Measurements from ENCODE around the gene HACL1.

Gene HACL1

DNA sequence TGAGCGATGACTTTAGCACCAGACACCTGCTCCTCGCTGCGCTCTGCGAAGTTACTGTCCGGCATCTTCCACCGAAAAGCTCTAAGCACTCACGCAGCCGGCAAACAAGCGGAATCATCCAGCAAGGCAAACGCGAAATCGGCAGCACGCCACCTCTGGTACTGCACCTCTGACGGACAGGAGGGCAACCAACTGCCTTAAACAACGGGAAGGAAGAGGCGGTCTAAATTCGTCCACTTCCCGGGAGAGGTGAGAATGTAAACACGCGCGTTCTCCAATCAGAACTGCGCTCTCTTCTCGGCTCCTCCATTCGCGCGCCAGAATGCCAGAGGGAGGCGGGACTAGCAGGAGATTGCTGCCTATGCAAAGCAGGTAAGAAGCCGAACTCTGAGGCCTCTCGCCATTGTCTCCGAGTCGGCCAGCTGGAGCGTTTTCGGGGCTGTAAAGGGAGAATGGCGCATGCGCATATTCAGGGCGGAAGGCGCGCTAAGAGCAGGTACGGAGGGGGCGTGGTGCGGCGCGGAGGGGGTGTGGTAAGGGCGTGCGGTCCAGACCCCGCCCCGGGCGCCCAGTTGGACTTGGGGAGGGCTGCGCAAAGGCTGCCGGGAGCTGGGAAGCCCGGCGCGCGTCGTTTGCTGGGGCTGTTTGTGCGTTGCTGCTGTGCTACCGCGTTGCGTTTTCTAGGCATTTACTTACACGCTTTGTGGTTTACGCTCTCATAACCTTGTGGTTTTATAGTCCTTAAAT, at the start of gene HACL1, which contains the start of gene BTD:
Gene HACL1, minus strand, starts transcription at position 171 of the 747 bp plus-strand sequence. Its CDS starts 106 bp downstream, at position 65.
Gene BTD, plus strand, starts transcription at position 347 of the 747 bp plus-strand sequence. CDS start 33,695 bp downstream, outside the sequence.
- ATAC-seq = peak; percentile 96
- peak; percentile 99 for DNase-seq

DNA sequence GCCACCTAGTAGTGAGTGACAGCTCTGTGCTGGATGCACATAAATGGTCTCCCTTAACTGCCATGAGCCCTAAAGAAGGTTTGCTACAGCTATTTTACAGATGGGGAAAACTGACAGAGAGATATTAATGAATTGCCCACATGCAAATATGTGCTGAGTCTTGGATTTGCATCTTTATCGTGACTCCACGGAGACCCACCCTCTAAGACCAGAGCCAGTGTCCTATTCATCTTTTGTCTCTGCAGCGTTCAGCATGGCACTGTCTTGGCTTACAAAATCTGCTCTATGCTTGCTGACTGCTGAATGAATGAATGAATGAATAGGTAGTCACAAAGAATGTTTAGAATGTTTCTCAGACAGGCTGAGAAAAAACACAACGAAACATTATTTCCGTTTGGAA, 48.5 kb upstream of the HACL1 start:
- ATAC-seq (no peak), DNase-seq (no peak)

DNA sequence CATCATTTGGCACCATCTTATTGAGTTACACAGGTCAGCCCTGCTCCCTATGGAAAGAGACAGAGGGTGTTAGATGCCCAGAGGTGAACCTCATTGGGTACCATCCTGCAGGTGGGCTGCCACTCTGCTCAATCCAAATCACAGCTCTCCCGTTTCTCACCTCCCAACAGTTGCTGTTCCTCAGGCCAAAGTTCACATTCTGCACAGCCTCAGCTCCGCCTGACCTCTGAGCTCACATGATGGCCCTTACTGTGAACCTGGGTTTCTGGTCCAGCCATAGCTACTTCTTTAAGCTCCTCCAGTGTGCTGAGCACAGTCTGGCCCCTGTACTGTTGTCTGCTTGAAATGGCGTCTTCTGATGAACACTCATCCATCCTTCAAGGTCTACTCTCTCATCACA, 48.0 kb upstream of the HACL1 start:
- ATAC-seq = no peak
- no peak for DNase-seq

DNA sequence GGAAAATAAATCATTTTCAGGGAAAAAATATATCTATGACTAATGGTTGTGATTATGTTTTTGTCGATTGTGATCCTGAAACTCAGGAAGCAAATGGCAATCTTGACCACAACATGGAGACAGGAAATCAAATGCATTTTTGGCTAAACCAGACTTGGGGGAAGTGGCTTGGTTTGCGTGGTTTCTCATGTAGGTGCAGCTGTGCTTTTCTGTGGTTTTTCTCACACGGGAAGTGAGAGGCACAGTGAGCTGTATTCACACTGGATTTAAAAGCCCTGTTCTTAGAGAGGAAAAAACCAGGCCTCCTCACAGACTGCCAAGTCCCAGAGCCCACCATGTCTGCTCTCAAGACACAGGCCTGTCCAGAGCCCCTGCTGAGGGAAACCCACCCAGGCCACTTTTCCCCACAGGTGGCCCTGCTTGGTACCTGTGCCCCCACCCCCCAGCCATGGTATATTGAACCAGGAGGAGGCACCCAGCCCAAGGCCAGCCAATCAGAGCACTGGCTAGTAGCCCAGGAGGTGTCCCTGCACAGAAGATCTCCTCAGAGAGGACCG, 46.3 kb upstream of the HACL1 start:
- DNase-seq (peak; percentile 68), ATAC-seq (peak; percentile 93)

DNA sequence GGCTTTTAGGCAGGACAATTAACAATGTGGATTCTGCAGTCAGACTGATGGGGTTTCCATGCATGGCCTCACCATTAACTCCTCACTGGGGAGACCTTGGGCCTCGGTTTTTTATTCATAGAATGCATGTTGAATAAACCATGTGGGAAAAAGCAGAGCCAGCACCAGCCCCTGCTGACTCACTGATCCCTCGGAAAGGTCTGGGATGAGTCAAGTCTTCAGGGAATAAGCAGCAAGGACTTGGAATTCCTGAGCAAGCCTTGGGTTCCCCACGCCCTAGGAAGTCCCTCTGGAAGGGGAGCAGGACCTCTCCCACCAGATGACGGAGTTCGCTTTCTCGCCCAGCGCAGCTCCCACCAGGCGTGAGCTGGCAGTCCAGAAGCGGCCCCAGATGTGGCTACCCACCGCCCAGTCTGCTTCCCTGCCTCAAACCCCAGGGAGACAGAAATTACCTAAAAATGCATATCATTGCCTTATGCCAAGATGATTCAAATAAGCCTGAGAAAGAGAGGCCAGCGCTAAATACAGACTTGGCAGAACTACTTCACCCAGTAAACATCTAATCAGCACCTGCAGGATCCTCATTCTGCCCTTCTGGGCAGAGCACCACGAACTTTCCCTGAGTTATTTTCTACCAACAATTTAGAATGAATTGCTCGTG, 45.6 kb upstream of the HACL1 start:
- peak; percentile 37 for ATAC-seq

DNA sequence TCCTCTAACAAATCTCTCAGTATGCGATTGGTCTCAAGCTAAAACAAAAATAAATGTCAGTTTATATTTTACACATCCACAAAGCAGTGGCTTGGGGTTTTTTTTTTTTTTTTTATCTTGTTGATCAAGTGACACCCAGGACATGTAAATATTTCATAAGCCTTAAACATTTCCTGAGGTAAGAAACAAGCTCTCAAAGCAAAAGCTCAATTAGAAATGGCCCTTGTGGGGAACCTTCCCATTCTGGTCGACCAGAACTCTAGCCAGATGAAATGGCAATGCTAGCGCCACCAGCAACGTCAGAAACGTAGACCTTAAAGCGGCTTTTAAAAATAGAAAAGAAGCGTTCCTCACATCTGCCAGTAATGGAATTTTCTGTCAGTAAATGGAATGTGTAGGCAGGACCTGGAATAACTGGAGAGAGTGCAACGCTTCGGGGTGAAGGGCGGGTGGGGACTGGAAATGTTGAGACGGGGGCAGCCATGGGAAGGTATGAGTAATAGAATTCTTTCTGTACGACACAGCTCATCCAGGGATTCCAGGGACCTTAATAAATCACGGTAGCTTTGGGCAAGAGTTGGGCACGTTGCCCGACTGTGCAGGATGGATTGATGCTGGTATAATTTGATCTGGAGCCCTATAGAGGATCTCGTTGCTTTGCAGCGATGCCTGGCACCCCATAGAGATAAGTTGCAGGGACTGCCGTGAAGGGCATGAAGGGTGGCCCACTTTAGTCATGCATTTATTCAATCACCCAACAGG, 44.6 kb upstream of the HACL1 start:
- DNase-seq (no peak), ATAC-seq (no peak)

More for the DNA sequence above, 45.6 kb upstream of the HACL1 start:
- no peak for DNase-seq

DNA sequence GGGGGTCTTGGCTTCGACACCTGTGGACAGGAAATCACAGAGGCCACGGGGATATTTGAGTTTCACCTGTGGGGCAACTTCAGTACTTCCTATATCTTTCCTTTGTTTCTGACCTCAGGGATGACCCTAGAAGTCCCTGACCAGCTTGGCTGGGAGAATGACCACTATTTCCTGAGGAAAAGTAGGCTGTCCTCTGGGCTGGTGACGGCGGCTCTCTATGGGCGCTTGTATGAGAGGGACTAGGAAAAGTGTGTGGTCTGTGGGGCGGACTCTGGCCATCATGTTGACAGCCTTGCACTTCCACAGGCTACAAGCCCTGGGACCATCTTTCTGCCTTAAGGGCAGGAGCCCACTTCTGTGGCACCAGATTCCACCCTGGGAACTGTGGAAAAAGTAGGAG, 43.9 kb upstream of the HACL1 start:
- DNase-seq (no peak), ATAC-seq (no peak)

DNA sequence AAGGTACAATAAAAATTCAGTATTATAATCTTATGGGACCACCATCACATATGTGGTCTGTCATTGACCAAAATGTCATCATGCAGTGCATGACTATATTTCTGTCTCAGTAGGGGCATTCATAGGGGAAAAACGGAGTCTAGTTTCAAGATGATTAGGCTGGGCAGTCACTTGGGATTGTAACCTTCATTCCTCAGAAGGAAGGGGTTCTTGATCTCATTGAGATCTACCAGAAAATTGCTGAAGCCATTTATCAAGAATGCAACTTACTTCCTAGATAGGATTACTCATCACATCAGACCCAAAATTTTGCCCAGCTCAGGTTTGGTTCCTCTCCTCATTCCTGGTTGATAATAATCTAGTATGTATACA, 37.5 kb upstream of the HACL1 start:
- DNase-seq = no peak
- peak; percentile 37 for ATAC-seq

DNA sequence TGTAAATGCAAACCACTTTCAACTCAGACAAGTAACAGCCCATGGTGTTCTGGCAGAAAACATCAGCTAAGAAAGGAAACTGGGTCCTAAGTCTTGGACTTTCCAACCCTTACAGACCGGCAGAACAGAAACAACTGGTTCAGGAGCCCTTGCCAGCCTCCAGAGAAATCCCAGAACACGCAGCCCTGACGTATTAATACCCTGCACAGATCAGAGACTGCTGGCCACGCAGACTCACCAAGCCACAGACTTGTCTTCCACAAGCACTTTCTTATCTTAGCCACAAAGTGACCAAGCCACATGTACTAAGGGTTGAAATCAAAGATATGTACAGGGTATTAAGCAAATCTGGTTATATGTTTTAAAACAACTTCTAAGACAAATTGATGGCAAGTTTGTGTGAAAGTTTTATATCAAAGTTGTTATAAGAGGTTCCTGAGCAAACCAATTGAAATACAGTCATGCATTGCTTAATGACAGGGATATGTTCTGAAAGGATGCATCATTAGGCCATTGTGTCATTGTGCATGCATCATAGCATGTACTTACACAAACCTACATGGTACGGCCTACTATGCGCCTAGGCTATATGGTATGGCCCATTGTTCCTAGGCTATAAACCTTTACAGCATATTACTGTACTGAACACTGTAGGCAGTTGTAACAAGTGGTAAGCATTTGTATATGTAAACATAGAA, 37.0 kb upstream of the HACL1 start:
- DNase-seq (no peak), ATAC-seq (peak; percentile 8)

DNA sequence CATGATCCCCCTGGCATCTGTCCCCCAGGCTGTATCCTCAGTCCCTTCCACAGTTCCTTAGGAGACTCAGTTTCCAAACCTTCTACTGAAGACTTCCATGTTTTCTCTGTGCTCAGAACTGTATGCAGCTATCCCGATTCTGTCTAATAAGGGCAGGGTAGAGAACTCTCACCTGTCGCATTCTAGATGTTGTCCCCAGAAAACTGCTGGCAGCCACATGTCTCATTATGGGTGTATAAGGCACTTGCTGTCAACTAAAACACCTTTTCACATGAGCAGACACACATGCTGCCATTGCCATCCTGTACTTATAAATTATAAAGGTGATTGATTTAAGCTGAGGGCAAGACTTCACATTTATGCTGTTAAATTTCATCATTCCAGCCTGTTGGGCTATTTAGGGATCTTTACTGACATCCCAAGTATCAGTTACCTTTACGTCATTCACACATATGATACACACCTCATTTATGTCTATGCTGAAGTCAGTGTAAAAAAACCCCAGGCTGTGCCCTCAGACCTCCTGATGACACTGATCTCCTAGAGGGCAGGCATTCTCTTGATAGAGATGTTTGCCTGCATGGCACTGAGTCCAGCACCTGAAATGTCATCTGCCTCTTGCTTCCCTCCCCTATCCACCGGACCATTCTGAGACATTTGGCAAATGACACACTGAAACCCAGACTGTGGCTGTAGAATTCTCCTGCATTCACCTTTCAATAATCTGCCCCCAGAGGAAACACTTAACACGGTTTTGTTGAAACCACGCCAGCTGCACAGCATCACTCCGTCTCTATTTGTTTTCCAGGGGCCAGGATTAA, 36.0 kb upstream of the HACL1 start:
- DNase-seq (peak; percentile 42), ATAC-seq (peak; percentile 80)

DNA sequence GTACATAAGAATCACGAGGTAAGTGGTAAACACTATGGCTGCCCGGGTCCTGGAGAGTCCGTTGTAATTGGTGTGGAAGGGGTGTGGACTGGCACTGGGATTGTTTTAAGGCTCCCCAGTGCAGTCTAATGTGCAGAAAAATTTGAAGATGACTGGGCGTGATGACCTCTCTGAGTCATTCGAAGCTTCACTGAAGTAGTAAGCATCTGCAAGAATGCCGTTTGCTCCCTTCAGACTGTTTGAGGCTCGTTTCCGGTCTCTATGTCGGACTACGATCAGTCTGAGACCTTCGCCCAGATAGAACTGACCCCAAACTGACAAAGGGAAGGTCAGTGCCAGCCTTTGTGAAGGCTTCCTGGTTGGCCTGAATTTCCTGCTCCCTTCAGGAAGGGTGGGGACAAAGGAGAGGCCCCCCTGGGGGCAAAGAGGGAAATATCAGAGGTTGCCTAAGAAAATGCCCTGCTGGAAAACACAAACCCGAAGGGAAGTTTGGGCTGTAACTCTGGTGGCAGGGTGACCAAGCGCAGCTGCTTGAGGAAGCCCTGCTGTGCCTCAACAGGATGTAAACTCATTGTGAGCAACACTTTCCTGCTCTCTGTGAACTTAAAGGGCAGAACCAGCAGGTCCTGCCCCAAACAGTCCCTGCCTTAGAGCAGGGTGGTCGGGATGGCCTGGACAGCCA, 34.8 kb upstream of the HACL1 start:
- ATAC-seq (peak; percentile 81), DNase-seq (peak; percentile 60)

DNA sequence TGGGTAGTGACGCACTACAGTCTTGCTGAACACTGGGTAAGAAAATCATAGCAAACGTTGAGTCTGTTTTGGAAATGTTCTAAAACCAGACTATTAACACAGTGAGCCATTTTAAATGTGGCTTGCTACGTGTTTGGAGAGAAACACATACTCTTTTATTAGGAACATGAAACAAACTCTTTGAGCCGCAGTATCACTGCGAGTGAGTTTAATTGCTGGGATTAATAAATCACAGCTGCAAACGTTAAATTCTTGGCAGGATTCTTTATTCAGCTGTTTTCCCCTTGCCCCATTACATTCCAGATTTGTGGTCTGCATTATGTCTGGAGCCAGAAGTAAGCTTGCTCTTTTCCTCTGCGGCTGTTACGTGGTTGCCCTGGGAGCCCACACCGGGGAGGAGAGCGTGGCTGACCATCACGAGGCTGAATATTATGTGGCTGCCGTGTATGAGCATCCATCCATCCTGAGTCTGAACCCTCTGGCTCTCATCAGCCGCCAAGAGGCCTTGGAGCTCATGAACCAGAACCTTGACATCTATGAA, 33.8 kb upstream of the HACL1 start:
- ATAC-seq (no peak), DNase-seq (no peak)

DNA sequence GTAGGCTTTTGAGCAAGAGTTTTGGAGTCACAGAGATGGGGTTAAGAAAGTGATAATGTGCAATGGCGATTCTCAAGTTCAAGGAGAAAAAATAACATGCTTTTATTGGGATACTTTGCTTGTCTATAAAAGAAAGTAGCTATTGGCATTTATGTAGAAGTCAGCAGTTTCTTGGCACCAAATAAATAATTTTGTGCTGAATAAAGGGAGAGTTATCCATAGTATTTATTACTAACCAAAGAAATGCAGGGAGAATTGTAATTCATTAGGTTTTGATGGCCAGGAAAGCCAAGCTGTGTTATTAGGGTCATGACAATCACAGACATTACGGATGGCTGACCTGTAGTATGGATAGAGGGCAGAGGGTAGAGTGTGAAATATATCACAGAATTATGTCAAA, 33.3 kb upstream of the HACL1 start:
- ATAC-seq (no peak), DNase-seq (no peak)

DNA sequence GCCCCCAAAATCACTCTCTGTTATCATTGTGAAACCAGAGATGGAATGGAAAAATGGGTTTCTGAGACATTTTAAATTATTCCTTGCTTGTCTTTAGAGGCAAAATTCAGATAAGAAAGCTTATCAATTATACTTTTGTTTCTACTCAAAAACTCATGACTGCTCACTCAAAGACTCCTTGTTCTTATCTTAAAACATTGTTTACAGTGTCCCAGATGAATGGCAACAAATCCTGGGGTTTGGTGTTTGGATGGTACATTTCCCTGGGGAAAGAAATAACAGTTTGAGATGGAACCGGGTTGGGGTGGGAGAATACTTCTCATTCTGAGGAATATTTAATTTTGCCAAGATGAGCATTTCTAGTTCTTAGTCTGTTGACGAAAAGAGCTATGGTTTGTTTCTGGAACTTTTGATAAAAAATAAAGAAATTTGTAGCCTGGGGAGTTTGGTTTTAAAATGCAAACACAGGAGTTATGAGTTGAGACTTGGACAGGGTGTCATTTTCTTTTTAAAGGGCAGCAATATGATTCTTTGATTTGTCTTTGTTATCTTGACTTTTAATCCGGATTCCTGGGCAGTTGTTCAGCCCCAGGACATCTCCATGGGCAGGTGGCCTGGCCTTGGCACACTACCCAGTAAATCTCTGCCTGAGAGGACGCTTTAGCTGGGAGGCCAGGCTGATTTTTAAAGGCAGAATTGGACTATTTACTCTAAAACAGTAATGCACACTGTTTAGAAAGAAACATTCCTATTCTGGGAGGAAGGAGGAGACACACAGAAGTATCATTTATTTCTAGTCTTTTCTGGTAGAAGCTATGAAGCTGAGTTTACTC, 32.6 kb upstream of the HACL1 start:
- no peak for DNase-seq
- no peak for ATAC-seq

DNA sequence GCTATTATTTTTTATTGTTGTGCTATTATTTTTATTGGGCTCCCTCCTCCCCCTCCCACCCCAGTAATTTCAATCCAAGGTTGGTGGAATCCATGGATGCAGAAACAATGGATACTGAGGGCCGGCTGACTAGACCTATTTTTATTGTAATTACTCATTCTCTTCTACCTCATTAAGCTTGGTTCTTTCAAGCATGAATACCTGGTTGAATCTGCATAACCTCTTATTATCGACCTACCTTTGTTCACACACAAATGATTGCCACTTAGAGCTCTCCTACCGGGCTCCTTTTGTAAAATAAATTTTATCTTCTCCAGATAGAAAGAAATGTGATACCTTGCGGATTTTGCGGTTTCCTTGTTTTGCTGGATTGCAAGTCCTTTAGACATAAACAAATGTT, 31.8 kb upstream of the HACL1 start:
- no peak for DNase-seq
- ATAC-seq = no peak

DNA sequence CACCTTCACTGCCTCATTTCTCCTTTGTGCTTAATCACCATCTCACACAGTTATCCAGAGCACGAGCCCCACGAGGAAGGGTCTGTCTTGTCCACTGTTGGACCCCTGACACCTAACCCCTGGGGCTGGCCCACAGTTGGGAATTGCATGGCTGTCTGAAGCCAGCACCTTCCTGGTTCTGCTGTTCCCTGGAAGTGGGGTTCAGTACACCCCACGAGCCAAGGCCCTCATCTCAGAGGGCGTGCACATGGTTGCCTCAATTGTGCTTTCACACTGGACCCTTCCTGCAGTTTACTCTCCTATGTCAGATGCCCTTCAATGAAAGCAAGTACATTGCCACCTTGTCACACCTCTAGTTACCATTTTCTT, 30.8 kb upstream of the HACL1 start:
- DNase-seq = no peak
- no peak for ATAC-seq

DNA sequence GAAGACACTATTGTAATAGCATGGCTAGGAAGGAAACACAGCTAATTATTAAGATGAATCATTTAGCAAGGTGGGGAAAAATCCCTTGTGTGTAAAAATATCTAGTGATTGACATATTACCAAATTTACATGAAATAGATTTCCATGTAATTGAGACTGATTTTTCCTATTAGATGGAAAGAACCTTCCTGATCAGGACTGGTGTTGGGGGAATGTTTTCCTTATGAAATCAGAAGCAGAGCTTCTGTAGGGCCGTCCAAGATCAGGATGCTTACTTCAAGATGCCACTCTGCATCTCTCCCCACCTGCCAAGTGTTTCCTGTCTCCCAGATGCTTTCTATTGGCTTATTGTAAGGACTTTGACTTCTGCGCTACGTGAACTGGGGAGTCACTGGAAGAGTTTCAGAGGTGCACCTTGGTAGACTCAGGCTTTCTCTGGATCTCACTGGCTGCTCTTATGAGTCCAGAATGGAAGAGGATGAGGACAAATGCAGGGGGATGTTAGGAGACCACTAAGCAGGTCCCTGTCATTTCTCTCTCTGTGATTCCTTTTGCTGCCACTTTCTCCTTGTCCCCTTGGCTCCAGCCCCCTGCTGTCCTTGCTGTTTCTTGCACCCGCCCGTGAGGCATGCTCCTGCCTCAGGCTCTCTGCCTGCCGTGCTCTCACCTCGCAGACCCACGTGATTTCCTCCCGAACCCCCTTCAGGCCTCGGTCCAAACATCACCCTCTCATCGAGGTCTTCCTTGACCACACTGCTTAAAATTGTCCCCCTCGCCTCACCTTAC, 30.2 kb upstream of the HACL1 start:
- no peak for ATAC-seq
- no peak for DNase-seq

DNA sequence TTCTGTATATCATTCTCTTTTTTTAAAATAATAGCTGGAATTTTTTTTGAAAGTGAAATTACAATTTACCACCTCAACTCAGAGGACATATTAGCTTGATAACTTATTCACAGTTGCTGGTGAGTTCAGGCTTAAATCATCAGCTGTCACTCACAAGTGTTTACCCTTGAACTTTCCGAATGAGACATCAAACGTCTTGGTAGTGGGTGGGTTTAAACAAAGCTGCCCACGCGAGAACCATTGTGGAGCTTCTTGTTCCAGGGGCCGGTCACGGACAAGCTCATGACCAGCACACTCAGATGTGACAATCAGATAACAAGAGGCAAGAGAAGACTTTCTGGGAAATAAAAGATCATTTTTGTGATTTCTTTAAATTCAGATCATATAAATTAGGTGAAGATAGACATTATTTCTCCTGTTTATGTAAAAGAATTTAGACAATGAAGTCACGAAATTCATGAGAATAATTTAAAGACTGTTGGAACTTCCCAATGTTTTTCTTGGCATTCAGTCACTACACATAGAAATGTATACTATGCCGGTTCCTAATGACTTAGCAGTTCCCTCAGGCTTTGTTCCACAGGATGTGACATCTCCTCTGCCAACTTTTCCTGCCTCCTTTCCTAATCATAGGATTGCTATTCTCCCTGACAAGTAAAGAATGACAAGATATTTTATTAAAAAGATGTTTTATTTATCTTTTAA, 29.4 kb upstream of the HACL1 start:
- peak; percentile 40 for DNase-seq
- peak; percentile 69 for ATAC-seq
